Activated CD4-positive, alpha-beta T cell treated with anti-CD3 and anti-CD28 coated beads, Interleukin-2, Interleukin-6, amounts not matched to agents 100 ng/mL and 50 ng/mL, durations not matched to agents 16 hours and 8 hours (primary cell): Measurements from ENCODE around the gene CANT1.
"Not testable (repeated sequence)": the region's sequence is repeated elsewhere in the genome, so short reads cannot be mapped to it uniquely, and the experiment has no call there.

Experiments
- DNase-seq: peaks from one replicate; pipeline ENCODE4 v3.0.0-alpha.2; 2020

The CANT1 gene

GRCh38 chr17:79043191-79043930, 33.8 kb upstream of the CANT1 start:
- DNase-seq, result no peak

- DNase-seq, result peak; percentile 53
Observed at GRCh38 chr17:79042421-79043190, 33.0 kb upstream of the CANT1 start.

GRCh38 chr17:79041723-79042420, 32.3 kb upstream of the CANT1 start:
- no peak for DNase-seq

DNA sequence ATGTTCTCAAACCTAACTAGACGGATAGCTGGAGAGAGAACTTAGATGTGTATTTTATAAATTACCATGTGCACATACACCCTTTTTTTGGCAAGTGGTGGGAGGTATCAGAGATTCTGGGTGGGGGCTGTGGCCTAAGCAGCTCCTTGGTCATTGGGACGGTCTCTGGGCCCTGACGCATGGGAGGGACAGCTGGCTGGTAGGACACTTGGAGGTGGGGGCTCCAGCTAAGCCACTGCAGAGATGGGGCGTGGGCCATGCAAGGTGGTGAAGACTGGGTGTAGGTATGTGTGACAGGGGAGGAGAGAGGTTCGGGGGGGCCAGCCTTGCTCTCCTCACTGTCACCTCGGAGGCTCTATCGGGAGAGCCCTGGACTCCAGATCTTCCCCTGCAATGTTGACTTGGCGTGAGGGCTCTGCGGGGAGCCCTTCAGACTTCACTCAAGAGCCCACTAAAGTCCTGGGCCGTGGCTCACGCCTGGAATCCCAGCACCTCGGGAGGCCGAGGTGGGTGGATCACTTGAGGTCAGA, 31.5 kb upstream of the CANT1 start:
- DNase-seq, result no peak

- no peak for DNase-seq
Observed at GRCh38 chr17:79039886-79040285, 30.3 kb upstream of the CANT1 start.

DNA sequence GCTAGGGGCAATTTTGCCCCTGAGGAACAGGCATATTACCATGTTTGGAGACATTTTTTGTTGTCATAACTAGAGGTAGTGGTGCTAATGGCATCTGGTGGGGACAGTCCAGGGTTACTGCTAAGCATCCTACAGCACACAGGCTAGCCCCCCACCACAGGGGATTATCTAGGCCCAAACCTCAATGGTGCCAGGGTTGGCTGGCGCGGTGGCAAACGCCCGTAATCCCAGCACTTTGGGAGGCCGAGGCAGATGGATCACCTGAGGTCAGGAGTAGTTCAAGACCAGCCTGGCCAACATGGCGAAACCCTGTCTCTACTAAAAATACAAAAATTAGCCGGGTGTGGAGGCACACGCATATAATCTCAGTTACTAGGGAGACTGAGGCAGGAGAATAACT, 29.6 kb upstream of the CANT1 start:
- DNase-seq, result no peak

GRCh38 chr17:79038545-79039135, 29.1 kb upstream of the CANT1 start:
- no peak for DNase-seq

DNA sequence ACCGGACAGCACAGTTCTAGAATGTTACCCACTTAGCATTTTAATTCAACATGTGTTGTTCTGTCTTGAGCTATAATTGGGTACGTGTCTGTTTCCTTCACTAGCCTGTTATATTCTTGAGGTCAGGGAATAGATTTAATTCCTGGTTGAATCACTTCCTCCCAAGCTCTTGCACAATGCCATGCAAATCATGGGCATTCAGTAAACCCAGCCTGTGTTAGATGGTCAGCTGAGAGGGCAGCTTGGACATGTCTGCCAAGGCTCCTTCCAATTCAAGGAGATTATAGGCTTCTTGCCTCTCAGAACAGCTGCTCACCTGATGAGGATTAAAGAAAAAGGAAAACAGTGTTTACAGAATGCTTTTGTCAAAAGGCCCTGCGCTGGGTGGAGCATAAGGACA, 27.0 kb upstream of the CANT1 start:
- no peak for DNase-seq

- DNase-seq, result no peak
Observed at GRCh38 chr17:79036181-79036580, 26.6 kb upstream of the CANT1 start.

GRCh38 chr17:79035686-79036085, 26.1 kb upstream of the CANT1 start:
- no peak for DNase-seq

- DNase-seq, result no peak
Observed at GRCh38 chr17:79034931-79035485, 25.4 kb upstream of the CANT1 start.

DNA sequence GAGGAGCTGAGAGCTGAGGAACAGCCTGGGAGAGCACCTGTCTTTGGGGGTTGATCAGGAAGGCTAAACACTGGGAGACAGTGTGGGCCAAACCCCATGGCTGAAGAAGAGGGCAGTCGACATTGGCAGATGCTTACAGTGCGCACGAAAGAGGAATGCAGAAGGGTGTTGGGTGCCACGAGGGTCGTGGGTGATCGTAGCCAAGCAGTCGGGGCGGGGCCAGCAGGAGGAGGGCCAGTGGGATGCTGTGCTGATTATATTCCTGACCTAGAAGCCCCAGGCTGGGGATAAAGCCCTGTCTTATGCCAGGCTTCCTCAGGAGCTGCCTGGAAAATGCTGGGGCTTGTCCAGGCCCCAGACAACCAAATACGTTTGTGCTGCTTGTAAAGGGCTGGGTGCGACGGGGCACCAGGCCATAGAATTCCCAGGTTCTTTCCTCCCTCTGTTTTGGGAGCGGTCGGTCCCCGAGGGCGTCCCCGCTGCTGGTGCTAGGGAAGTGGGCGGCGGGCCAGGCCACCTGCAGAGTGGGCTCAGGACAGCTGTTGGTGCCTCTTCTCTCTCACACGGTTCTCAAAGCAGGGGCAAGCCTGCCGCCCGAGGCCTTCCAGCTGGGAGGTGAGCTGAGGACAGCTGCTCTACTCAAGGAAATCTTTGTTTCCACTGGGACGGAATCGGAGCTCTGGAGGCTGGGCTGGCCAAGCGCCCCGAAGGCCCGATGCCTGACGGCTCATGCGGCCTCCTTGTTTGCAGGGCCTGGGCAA, 24.4 kb upstream of the CANT1 start:
- no peak for DNase-seq

DNA sequence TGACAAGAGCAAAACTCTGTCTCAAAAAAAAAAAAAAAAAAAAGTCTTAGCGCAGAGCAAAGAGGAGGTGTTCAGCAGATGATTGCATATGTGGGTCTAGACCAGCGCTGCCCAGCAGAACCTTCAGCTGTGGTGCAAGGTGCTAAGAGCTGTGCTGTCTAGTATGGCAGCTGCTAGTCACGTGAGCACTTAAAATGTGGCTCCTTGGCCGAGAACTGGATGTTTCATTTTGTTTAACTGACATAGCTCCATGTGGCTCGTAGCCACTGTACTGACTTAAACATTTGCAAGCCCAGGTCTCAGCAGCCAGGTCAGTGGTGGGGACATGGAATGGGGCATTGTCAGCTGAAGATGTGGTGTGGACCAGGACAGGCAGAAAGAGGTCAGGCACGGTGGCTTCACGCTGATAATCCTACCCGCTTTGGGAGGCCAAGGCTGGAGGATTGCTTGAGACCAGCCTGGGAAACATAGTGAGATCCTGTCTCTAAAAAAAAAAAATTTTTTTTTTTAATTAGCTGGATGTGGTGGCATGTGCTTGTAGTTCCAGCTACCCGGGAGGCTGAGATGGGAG, 23.6 kb upstream of the CANT1 start:
- DNase-seq, result no peak

DNA sequence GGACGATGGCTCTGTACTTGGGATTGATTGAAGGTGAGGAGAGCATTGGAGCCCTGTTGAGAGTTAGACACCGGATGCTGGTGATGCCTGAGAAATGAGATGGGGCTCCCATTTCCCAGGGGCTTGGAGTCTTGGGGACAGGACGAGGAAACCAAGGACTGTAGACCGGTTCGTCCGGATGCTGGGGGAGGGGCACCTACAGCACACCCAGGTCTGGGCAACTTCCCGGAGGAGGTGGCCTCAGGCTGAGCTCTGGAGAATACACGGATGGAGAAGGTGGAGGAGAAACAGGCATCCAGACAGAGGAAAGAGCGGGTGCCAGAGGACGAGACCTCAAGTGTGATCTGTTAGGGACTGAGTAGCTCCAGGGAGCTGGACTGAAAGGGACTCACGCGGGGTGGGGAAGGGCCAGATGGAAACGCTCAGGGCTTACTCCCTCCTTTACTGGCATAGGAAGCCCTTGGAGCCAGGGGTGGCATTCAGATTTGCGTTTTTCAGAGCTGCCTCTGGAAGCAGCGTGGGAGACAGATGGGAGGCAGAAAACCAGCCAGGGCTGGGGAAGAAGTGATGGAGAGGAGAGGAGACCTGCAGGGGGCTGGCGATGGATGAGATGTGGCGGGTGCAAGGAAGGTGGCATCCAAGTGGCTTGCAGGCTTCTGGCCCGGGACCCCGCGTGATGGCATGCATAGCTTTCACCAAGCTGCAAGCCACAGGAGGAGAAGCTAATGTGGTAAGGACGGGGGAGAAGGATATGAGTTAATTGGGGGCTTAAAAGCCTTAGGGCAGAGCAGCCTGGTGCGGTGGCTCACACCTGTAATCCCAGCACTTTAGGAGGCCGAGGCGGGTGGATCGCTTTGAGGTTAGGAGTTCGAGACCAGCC, 22.7 kb upstream of the CANT1 start:
- no peak for DNase-seq

GRCh38 chr17:79030636-79031035, 21.1 kb upstream of the CANT1 start:
- not testable (repeated sequence) for DNase-seq

DNA sequence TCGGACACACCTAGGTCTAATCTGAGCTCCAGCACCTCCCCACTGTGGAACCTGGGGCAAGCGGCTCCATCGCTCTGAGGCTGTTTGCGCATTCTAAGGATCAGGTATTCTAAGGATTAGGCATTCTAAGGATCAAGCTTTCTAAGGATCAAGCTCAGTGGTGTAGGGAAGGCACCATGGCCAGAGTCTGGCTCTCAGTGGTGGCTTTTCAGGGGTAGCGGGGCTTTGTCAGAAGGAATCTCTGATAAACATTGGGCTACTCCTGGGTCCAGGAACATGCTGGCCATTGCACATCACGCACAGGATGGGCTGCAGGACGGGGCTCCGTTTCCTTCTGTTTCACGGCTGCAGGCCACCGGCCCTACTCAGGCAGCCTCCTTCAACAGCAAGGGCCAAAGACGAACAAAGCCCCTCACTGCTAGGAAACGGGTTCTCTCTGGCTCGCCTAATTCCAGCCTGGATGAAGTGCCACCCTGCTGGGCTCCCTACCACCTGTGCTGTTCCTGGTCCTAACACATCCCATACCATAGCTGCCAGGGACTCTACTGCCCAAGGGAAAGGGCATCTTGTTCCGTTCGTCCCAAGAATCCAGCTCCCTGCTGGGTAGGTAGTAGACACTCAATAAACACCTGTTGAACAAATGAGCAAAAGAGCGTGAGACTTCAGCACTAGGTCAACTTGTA, 19.9 kb upstream of the CANT1 start:
- no peak for DNase-seq

GRCh38 chr17:79028496-79029326, 19.1 kb upstream of the CANT1 start:
- DNase-seq, result no peak

DNA sequence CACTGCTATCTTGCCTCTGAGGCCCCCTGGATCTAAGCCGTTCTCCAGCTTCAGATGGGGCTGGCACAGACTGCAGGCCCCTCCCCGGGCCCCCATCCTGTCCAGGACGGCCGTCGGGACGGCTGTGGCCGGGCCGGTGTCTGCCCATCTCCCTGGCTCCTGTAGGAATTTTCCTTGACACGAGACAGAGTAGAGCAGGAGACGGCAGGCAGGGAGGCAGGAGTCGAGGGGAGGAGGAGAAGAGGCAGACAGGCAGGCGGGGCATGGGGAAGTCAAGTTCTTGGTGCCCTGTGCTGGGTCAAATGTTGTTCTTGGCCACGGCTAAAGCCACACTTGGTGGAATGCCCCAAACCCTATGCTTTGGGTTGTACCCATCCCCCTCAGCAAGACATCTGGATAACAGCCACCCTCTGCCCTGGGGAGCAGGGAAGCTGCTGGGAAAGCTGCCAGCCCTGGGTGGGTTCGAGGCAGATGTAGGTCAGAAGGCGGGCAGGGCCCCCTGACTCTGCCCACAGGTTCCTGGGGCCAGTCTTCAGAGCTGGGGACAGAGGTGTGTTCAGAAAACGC, 18.4 kb upstream of the CANT1 start:
- no peak for DNase-seq
